Measurements from ENCODE around the gene EDARADD. TPM values are rescaled to one million over a fixed set of nuclear protein-coding genes. Genes with fewer than 3 reads are reported as not detected.

EDARADD gene
- total RNA-seq, 3 donors from 2014 or later: 0.32 to 27.1 (median 20.3) TPM

DNA sequence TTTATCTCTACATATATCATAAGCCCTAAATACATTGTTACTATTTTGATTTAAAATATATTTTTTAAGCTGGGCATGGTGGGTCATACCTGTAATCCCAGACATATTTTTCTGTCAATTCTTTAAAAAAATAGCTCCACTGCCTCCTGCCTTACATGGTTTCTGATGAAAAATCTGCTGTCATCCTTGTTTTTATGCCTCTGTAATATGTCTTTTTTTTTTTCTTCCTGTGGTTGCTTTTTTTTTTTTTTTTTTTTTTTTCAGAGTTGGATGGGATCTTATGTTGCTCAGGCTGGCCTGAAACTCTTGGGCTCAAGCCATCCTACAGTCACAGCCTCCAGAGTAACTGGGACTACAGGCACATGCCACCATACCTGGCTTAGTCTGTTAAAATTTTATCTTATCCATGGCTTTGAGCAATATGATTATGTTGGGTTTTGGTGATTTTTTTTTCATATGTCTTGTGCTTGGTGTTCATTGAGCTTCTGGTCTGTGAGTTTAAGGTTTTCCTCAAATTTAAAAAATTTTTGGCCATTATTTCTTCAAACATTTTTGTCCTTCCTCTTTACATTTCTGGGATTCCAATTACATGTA lies 12.4 kb upstream of the EDARADD start:
- no peaks in the 10 kb centered on the region for H3K36me3 ChIP-seq
- H3K27me3 ChIP-seq: no peaks in the 10 kb centered on the region
- no peaks in the 10 kb centered on the region for H3K4me1 ChIP-seq
- intact Hi-C loops (cut with DNase I; ENCODE audit: low total_unique reads): no loop called here
- no peak overlapping the region for H3K4me3 ChIP-seq
- no peak overlapping the region for H3K27ac ChIP-seq
- TF ChIP-seq POLR2AphosphoS5 (IDR thresholded peaks at IDR 0.05) (no peak), POLR2A (IDR thresholded peaks at IDR 0.05) (no peak)
- TF ChIP-seq, protein P1, sequence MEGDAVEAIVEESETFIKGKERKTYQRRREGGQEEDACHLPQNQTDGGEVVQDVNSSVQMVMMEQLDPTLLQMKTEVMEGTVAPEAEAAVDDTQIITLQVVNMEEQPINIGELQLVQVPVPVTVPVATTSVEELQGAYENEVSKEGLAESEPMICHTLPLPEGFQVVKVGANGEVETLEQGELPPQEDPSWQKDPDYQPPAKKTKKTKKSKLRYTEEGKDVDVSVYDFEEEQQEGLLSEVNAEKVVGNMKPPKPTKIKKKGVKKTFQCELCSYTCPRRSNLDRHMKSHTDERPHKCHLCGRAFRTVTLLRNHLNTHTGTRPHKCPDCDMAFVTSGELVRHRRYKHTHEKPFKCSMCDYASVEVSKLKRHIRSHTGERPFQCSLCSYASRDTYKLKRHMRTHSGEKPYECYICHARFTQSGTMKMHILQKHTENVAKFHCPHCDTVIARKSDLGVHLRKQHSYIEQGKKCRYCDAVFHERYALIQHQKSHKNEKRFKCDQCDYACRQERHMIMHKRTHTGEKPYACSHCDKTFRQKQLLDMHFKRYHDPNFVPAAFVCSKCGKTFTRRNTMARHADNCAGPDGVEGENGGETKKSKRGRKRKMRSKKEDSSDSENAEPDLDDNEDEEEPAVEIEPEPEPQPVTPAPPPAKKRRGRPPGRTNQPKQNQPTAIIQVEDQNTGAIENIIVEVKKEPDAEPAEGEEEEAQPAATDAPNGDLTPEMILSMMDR (IDR thresholded peaks at IDR 0.05): no peak
- no peaks in the 10 kb centered on the region for H3K9me3 ChIP-seq
- no peak for DNase-seq (ENCODE audit: low spot score in 2 of 2)

DNA sequence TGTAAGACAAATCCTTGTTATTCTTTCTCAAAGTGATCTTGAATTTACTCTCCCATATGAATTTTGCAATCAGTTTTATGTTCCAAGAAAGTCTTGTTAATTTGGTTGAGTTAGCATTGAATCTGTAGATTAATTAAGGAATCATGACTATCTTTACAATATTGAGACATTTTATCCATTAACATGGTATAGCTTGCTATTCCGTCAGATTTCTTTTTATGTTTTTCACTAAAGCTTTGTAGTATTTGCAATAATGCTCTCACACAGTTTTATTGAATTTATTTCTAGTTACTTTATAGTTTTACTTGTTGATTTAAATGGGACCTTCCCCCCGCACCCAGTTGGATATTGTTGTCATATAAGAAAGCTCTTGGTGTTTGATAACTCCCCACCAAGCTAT lies 5.8 kb upstream of the EDARADD start:
- Histone ChIP-seq H3K9me3 (no peaks in the 10 kb centered on the region), H3K36me3 (no peaks in the 10 kb centered on the region), H3K27me3 (no peaks in the 10 kb centered on the region), H3K4me3 (no peak overlapping the region), H3K27ac (no peak overlapping the region), H3K4me1 (no peaks in the 10 kb centered on the region)
- no peak for DNase-seq (ENCODE audit: low spot score in 2 of 2)
- intact Hi-C loops (cut with DNase I; ENCODE audit: low total_unique reads): no loop called here
- no peak for TF ChIP-seq POLR2A (IDR thresholded peaks at IDR 0.05)
- no peak for TF ChIP-seq POLR2AphosphoS5 (IDR thresholded peaks at IDR 0.05)
- TF ChIP-seq, protein P1 (IDR thresholded peaks at IDR 0.05): no peak

DNA sequence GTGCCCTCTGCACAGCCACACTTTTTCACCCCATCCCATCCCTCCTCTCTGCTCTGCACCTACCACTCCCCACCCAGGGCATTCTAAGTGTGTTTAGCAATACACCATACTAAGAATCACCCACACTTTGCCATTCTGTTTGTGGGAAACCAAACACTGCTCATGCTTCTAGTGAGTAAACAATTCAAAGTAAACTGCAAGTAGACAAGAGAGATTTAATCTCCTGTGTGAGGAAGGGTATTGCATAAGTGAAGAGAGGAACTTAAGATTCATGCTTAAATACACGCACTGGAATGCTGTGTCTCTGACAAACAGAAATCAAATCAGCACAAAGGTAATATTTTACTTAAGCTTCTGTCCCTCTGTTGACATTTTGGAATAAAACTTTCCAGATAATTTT lies 4.8 kb upstream of the EDARADD start:
- intact Hi-C loops (cut with DNase I; ENCODE audit: low total_unique reads): no loop called here
- Histone ChIP-seq H3K4me3 (no peak overlapping the region), H3K4me1 (no peaks in the 10 kb centered on the region), H3K9me3 (no peaks in the 10 kb centered on the region), H3K27me3 (no peaks in the 10 kb centered on the region), H3K27ac (peak overlapping the region in 1 of 2 donors; percentile 12), H3K36me3 (no peaks in the 10 kb centered on the region)
- TF ChIP-seq POLR2AphosphoS5 (IDR thresholded peaks at IDR 0.05) (no peak), POLR2A (IDR thresholded peaks at IDR 0.05) (no peak)
- TF ChIP-seq, protein P1 (IDR thresholded peaks at IDR 0.05): no peak
- DNase-seq (ENCODE audit: low spot score in 2 of 2): no peak

DNA sequence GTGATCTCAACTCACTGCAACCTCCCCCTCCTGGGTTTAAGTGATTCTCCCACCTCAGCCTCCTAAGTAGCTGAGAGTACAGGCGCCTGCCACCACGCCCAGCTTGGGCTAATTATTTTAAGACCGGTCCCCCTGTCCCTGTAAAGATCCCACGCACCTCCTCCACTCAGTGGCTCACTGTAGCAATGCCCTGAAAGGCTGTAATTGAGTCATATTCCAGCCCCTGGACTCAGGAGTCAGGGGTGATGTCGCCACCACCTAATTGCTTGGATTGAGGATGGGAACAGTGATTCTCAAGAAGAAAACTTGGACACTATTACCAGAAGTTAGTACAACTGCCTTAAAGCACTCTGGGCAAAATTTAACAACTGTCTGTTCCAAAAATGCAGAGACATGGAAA lies 3.1 kb upstream of the EDARADD start:
- intact Hi-C loops (cut with DNase I; ENCODE audit: low total_unique reads): no loop called here
- no peak overlapping the region for H3K4me3 ChIP-seq
- DNase-seq (ENCODE audit: low spot score in 2 of 2): no peak
- H3K27me3 ChIP-seq: peaks cover 0 to 7% of the 10 kb centered on the region in 2 donors
- H3K27ac ChIP-seq: no peak overlapping the region
- H3K9me3 ChIP-seq: no peaks in the 10 kb centered on the region
- TF ChIP-seq POLR2AphosphoS5 (IDR thresholded peaks at IDR 0.05): no peak
- H3K4me1 ChIP-seq: no peaks in the 10 kb centered on the region
- no peaks in the 10 kb centered on the region for H3K36me3 ChIP-seq

DNA sequence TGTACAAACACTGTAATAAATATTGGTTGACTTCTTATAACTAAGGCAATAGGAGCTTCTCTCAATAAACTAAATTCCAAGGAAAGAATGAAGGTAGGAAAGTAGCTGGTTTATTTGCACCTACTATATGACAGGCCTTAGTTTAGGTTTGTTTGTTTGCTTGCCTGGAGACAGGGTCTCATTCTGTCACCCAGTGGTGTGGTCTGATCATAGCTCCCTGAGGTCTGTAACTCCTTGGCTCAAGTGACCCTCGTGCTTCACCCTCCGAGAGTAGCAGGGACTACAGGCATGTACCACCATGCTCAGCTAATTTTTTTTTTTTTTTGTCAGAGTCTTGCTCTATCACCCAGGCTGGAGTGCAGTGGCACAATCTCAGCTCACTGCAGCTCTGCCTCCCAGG lies 1.9 kb upstream of the EDARADD start:
- Histone ChIP-seq H3K4me3 (no peak overlapping the region), H3K27me3 (peaks cover 0 to 7% of the 10 kb centered on the region in 2 donors), H3K27ac (no peak overlapping the region), H3K4me1 (no peaks in the 10 kb centered on the region), H3K36me3 (no peaks in the 10 kb centered on the region), H3K9me3 (no peaks in the 10 kb centered on the region)
- no peak for DNase-seq (ENCODE audit: low spot score in 2 of 2)
- intact Hi-C loops (cut with DNase I; ENCODE audit: low total_unique reads): no loop called here
- TF ChIP-seq POLR2A (IDR thresholded peaks at IDR 0.05) (no peak), POLR2AphosphoS5 (IDR thresholded peaks at IDR 0.05) (no peak)
- TF ChIP-seq, protein P1 (IDR thresholded peaks at IDR 0.05): no peak

DNA sequence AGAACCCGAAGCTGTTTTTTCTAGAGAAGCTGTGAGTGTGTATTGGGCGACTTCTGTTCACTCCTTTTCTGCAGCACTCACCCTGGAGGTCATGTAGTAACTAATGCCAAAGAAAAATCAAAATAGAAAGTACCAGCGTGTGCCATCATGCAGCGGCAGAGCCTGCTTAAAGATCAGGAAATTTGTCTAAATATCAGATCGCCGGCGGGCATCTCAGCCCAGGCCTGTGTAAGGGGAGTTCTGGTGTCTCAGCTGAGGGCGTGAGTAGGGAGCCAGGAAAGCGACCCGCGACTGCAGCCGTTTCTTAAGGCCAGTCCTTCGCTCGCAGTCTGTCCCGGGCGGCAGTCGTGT lies 768 bp downstream of the EDARADD start:
- intact Hi-C loops (cut with DNase I; ENCODE audit: low total_unique reads): no loop called here
- Histone ChIP-seq H3K27me3 (peaks cover 0 to 7% of the 10 kb centered on the region in 2 donors), H3K4me1 (no peaks in the 10 kb centered on the region), H3K4me3 (peak overlapping the region; percentile 54 to 95 (median 81)), H3K9me3 (no peaks in the 10 kb centered on the region), H3K36me3 (no peaks in the 10 kb centered on the region), H3K27ac (peak overlapping the region; percentile 75 to 88)
- no peak for DNase-seq (ENCODE audit: low spot score in 2 of 2)
- TF ChIP-seq, protein P1 (IDR thresholded peaks at IDR 0.05): no peak
- TF ChIP-seq POLR2AphosphoS5 (IDR thresholded peaks at IDR 0.05) (no peak), POLR2A (IDR thresholded peaks at IDR 0.05) (no peak)
